ENCODE measurements around the gene CCDC192. TPM values are rescaled to one million over a fixed set of nuclear protein-coding genes. Genes with fewer than 3 reads are reported as not detected.

Gene CCDC192
- total RNA-seq, 1 donor from 2014 or later = 0.26 TPM

- no peaks in the 10 kb centered on the region for H3K36me3 Mint-ChIP-seq (ENCODE audit: low read depth, unreplicated experiment)
- TF ChIP-seq CTCF (IDR thresholded peaks at IDR 0.05; ENCODE audit: unreplicated experiment) = no peak
- H3K4me3 Mint-ChIP-seq (ENCODE audit: unreplicated experiment) = no peak overlapping the region
- H3K27me3 Mint-ChIP-seq (ENCODE audit: unreplicated experiment) = no peaks in the 10 kb centered on the region
- no peak for DNase-seq (ENCODE audit: low spot score)
- H3K9me3 Mint-ChIP-seq (ENCODE audit: unreplicated experiment) = no peaks in the 10 kb centered on the region
- H3K27ac Mint-ChIP-seq (ENCODE audit: unreplicated experiment) = no peak overlapping the region
- H3K4me1 Mint-ChIP-seq (ENCODE audit: unreplicated experiment) = peaks cover 10% of the 10 kb centered on the region
Observed at GRCh38 chr5:127930311-127930710, 227.1 kb downstream of the CCDC192 start.

- Mint-ChIP-seq H3K27me3 (ENCODE audit: unreplicated experiment) (no peaks in the 10 kb centered on the region), H3K4me1 (ENCODE audit: unreplicated experiment) (peaks cover 10% of the 10 kb centered on the region)
Observed at GRCh38 chr5:127931396-127931795, 228.2 kb downstream of the CCDC192 start.

GRCh38 chr5:127933348-127933747 is 230.2 kb downstream of the CCDC192 start:
- no peak overlapping the region for H3K4me3 Mint-ChIP-seq (ENCODE audit: unreplicated experiment)
- no peaks in the 10 kb centered on the region for H3K36me3 Mint-ChIP-seq (ENCODE audit: low read depth, unreplicated experiment)
- no peak for TF ChIP-seq CTCF (IDR thresholded peaks at IDR 0.05; ENCODE audit: unreplicated experiment)
- H3K4me1 Mint-ChIP-seq (ENCODE audit: unreplicated experiment) = peaks cover 10% of the 10 kb centered on the region
- no peak for DNase-seq (ENCODE audit: low spot score)
- no peak overlapping the region for H3K27ac Mint-ChIP-seq (ENCODE audit: unreplicated experiment)
- H3K9me3 Mint-ChIP-seq (ENCODE audit: unreplicated experiment) = no peaks in the 10 kb centered on the region
- peaks cover 2% of the 10 kb centered on the region for H3K27me3 Mint-ChIP-seq (ENCODE audit: unreplicated experiment)

More at GRCh38 chr5:127931396-127931795, 228.2 kb downstream of the CCDC192 start:
- no peaks in the 10 kb centered on the region for H3K36me3 Mint-ChIP-seq (ENCODE audit: low read depth, unreplicated experiment)
- no peak for DNase-seq (ENCODE audit: low spot score)
- no peak for TF ChIP-seq CTCF (IDR thresholded peaks at IDR 0.05; ENCODE audit: unreplicated experiment)
- no peak overlapping the region for H3K27ac Mint-ChIP-seq (ENCODE audit: unreplicated experiment)
- H3K9me3 Mint-ChIP-seq (ENCODE audit: unreplicated experiment) = no peaks in the 10 kb centered on the region
- H3K4me3 Mint-ChIP-seq (ENCODE audit: unreplicated experiment) = no peak overlapping the region

- H3K36me3 Mint-ChIP-seq (ENCODE audit: low read depth, unreplicated experiment) = no peaks in the 10 kb centered on the region
- no peak overlapping the region for H3K27ac Mint-ChIP-seq (ENCODE audit: unreplicated experiment)
- no peak overlapping the region for H3K4me3 Mint-ChIP-seq (ENCODE audit: unreplicated experiment)
- no peaks in the 10 kb centered on the region for H3K9me3 Mint-ChIP-seq (ENCODE audit: unreplicated experiment)
- no peak for DNase-seq (ENCODE audit: low spot score)
- peaks cover 10% of the 10 kb centered on the region for H3K4me1 Mint-ChIP-seq (ENCODE audit: unreplicated experiment)
- peaks cover 2% of the 10 kb centered on the region for H3K27me3 Mint-ChIP-seq (ENCODE audit: unreplicated experiment)
- no peak for TF ChIP-seq CTCF (IDR thresholded peaks at IDR 0.05; ENCODE audit: unreplicated experiment)
Observed at GRCh38 chr5:127934791-127935256, 231.6 kb downstream of the CCDC192 start.

- Mint-ChIP-seq H3K27ac (ENCODE audit: unreplicated experiment) (no peak overlapping the region), H3K9me3 (ENCODE audit: unreplicated experiment) (no peaks in the 10 kb centered on the region), H3K36me3 (ENCODE audit: low read depth, unreplicated experiment) (no peaks in the 10 kb centered on the region), H3K27me3 (ENCODE audit: unreplicated experiment) (peaks cover 2% of the 10 kb centered on the region), H3K4me3 (ENCODE audit: unreplicated experiment) (no peak overlapping the region), H3K4me1 (ENCODE audit: unreplicated experiment) (peaks cover 7% of the 10 kb centered on the region)
- DNase-seq (ENCODE audit: low spot score) = no peak
- no peak for TF ChIP-seq CTCF (IDR thresholded peaks at IDR 0.05; ENCODE audit: unreplicated experiment)
Observed at GRCh38 chr5:127935398-127935797, 232.2 kb downstream of the CCDC192 start.
